ENCODE data around the gene HNRNPUL1.

- TF ChIP-seq CTCF (IDR thresholded peaks at IDR 0.05): no peak
- no peak for TF ChIP-seq EZH2phosphoT487 (IDR thresholded peaks at IDR 0.05)
- no peak for TF ChIP-seq EZH2 (IDR thresholded peaks at IDR 0.05)
Observed at GRCh38 chr19:41296433-41296871, 32.3 kb downstream of the HNRNPUL1 start.
